ENCODE results near the gene EFHC1. TPM values are rescaled to one million over a fixed set of nuclear protein-coding genes. Genes with fewer than 3 reads are reported as not detected.

EFHC1 gene
- total and polyA plus RNA-seq, 2 of the 13 experiments (the other 11 are each of a cell fraction or from before 2014, with no cell fraction given), result 23.4 to 29.5 TPM

DNA sequence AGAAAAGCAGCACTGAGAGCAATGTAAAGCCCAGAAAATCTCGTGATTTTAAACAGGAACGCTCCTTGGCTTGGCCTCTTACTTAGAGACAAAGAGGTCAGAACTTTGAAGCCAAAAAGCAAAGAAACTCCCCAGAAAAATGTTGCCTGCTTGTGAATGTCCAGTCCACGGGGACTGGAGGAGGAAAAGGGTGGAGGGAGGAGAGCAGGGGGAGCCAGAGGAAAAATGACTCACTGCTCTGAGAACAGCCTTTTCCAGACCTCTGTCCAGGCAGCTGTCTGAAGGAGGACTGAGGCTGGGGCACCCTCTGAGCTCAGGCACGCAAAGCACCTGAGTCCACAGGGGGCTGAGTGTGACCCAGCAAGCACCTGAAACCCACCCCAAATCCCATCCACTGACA is 92.1 kb downstream of the EFHC1 start:
- H3K4me1 ChIP-seq (ENCODE audit: insufficient read depth, low read length), result peaks cover 45% of the 10 kb centered on the region
- DNase-seq (ENCODE audit: low spot score) (no peak), FAIRE-seq (no peak), ATAC-seq (no peak)
- no TSS peak for BruUV-seq (replicated peaks)
- H3K79me2 ChIP-seq (ENCODE audit: insufficient read depth, low read length), result peaks cover 8% of the 10 kb centered on the region
- in situ Hi-C loops (cut with HindIII; ENCODE audit: extremely low pct_ligation_motif_present, low pct_unique_long_range_greater_than_20kb), result no loop called here
- H3K9ac ChIP-seq (ENCODE audit: insufficient read depth, low read depth, low read length), result no peak overlapping the region
- no peak overlapping the region for H3K4me3 ChIP-seq (replicated peaks in 1 of 3; ENCODE audit: insufficient read depth in 1 of 3, low read depth in 2 of 3, low read length in 3 of 3)
- TF ChIP-seq SYNCRIP (IDR thresholded peaks at IDR 0.05; ENCODE audit: insufficient read depth, low read depth, low read length) (no peak), FOSL2 (CRISPR knock-in tag; IDR thresholded peaks at IDR 0.05) (0 out of 2 replicates have a peak, but pooled peaks have one; percentile 13)
- H3K9me3 ChIP-seq (ENCODE audit: low read length), result no peaks in the 10 kb centered on the region
- ChIA-PET CTCF (ENCODE audit: low intra/inter-chr PET ratio, low total read pairs) (no interaction called here), POLR2A (no interaction called here)
- H2AFZ ChIP-seq (ENCODE audit: low read length), result no peak overlapping the region
- no peaks in the 10 kb centered on the region for H3K27me3 ChIP-seq (ENCODE audit: control insufficient read depth in 1 of 2, insufficient read depth in 2 of 2, low read length in 2 of 2)
- no peaks in the 10 kb centered on the region for H4K20me1 ChIP-seq (ENCODE audit: insufficient read depth, low read length)
- intact Hi-C loops (cut with micrococcal nuclease; ENCODE audit: unreplicated experiment), result loop anchor here (10.0 kb wide), 1 partner anchor 153 kb away; no protein-coding TSS in a partner anchor
- WGBS (ENCODE audit: low lambda C conversion rate), result 97% methylated on average over 4 of the region's 4 CpGs
- no peak overlapping the region for H3K4me2 ChIP-seq (ENCODE audit: low read depth, low read length)
- H3K27ac ChIP-seq (ENCODE audit: extremely low read length, insufficient read depth, low read length), result no peak overlapping the region
- H3K36me3 ChIP-seq (replicated peaks in 1 of 2; ENCODE audit: control insufficient read depth in 1 of 2, insufficient read depth in 2 of 2, low read length in 2 of 2), result peaks cover 57 to 98% of the 10 kb centered on the region in 2 experiments

GRCh38 chr6:52513464-52513863 is 93.3 kb downstream of the EFHC1 start:
- no TSS peak for BruUV-seq (replicated peaks)
- peaks cover 49 to 88% of the 10 kb centered on the region in 2 experiments for H3K36me3 ChIP-seq (replicated peaks in 1 of 2; ENCODE audit: control insufficient read depth in 1 of 2, insufficient read depth in 2 of 2, low read length in 2 of 2)
- FAIRE-seq, result no peak
- no peak overlapping the region for H3K4me2 ChIP-seq (ENCODE audit: low read depth, low read length)
- H4K20me1 ChIP-seq (ENCODE audit: insufficient read depth, low read length), result no peaks in the 10 kb centered on the region
- no peaks in the 10 kb centered on the region for H3K27me3 ChIP-seq (ENCODE audit: control insufficient read depth in 1 of 2, insufficient read depth in 2 of 2, low read length in 2 of 2)
- intact Hi-C loops (cut with micrococcal nuclease; ENCODE audit: unreplicated experiment), result loop anchor here (10.0 kb wide), 1 partner anchor 151 kb away; no protein-coding TSS in a partner anchor
- CTCF ChIA-PET (ENCODE audit: low intra/inter-chr PET ratio, low total read pairs), result no interaction called here
- in situ Hi-C loops (cut with HindIII; ENCODE audit: extremely low pct_ligation_motif_present, low pct_unique_long_range_greater_than_20kb), result no loop called here
- no peak for ATAC-seq
- 93% methylated on average over 2 of the region's 2 CpGs for WGBS (ENCODE audit: low lambda C conversion rate)
- POLR2A ChIA-PET, result no interaction called here
- H3K9ac ChIP-seq (ENCODE audit: insufficient read depth, low read depth, low read length), result no peak overlapping the region
- no peak overlapping the region for H3K4me3 ChIP-seq (replicated peaks in 1 of 3; ENCODE audit: insufficient read depth in 1 of 3, low read depth in 2 of 3, low read length in 3 of 3)
- H3K4me1 ChIP-seq (ENCODE audit: insufficient read depth, low read length), result peaks cover 45% of the 10 kb centered on the region
- H3K9me3 ChIP-seq (ENCODE audit: low read length), result no peaks in the 10 kb centered on the region
- no peak for DNase-seq (ENCODE audit: low spot score)
- peaks cover 12% of the 10 kb centered on the region for H3K79me2 ChIP-seq (ENCODE audit: insufficient read depth, low read length)
- no peak overlapping the region for H3K27ac ChIP-seq (ENCODE audit: extremely low read length, insufficient read depth, low read length)
- H2AFZ ChIP-seq (ENCODE audit: low read length), result no peak overlapping the region
- TF ChIP-seq STAT6 (CRISPR knock-in tag; IDR thresholded peaks at IDR 0.05; ENCODE audit: borderline replicate concordance), result no peak
- no peak for TF ChIP-seq ZZZ3 (CRISPR knock-in tag; IDR thresholded peaks at IDR 0.05; ENCODE audit: borderline replicate concordance)
- no peak for TF ChIP-seq NPAS2 (CRISPR knock-in tag; IDR thresholded peaks at IDR 0.05; ENCODE audit: borderline replicate concordance)
- no peak for TF ChIP-seq PAX8 (CRISPR knock-in tag; IDR thresholded peaks at IDR 0.05; ENCODE audit: borderline replicate concordance)
- TF ChIP-seq, protein P1, sequence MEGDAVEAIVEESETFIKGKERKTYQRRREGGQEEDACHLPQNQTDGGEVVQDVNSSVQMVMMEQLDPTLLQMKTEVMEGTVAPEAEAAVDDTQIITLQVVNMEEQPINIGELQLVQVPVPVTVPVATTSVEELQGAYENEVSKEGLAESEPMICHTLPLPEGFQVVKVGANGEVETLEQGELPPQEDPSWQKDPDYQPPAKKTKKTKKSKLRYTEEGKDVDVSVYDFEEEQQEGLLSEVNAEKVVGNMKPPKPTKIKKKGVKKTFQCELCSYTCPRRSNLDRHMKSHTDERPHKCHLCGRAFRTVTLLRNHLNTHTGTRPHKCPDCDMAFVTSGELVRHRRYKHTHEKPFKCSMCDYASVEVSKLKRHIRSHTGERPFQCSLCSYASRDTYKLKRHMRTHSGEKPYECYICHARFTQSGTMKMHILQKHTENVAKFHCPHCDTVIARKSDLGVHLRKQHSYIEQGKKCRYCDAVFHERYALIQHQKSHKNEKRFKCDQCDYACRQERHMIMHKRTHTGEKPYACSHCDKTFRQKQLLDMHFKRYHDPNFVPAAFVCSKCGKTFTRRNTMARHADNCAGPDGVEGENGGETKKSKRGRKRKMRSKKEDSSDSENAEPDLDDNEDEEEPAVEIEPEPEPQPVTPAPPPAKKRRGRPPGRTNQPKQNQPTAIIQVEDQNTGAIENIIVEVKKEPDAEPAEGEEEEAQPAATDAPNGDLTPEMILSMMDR (CRISPR knock-in tag; IDR thresholded peaks at IDR 0.05), result no peak
- no peak for TF ChIP-seq E2F5 (CRISPR knock-in tag; conservative IDR thresholded peaks at IDR 0.05)
- TF ChIP-seq ZFYVE20 (CRISPR knock-in tag; IDR thresholded peaks at IDR 0.05; ENCODE audit: borderline replicate concordance, low read depth), result no peak
- no peak for TF ChIP-seq ZNF564 (CRISPR knock-in tag; IDR thresholded peaks at IDR 0.05)
- no peak for TF ChIP-seq GATAD1 (CRISPR knock-in tag; IDR thresholded peaks at IDR 0.05)
